ENCODE results near the gene MX1. TPM values are rescaled to one million over a fixed set of nuclear protein-coding genes. Genes with fewer than 3 reads are reported as not detected.

Gene MX1, protein sequence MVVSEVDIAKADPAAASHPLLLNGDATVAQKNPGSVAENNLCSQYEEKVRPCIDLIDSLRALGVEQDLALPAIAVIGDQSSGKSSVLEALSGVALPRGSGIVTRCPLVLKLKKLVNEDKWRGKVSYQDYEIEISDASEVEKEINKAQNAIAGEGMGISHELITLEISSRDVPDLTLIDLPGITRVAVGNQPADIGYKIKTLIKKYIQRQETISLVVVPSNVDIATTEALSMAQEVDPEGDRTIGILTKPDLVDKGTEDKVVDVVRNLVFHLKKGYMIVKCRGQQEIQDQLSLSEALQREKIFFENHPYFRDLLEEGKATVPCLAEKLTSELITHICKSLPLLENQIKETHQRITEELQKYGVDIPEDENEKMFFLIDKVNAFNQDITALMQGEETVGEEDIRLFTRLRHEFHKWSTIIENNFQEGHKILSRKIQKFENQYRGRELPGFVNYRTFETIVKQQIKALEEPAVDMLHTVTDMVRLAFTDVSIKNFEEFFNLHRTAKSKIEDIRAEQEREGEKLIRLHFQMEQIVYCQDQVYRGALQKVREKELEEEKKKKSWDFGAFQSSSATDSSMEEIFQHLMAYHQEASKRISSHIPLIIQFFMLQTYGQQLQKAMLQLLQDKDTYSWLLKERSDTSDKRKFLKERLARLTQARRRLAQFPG
- 10 to 100 TPM in 3 of 4 donors, 1 to 10 TPM in 1; 8.5 to 87.3 (median 44.8) TPM for total RNA-seq

DNA sequence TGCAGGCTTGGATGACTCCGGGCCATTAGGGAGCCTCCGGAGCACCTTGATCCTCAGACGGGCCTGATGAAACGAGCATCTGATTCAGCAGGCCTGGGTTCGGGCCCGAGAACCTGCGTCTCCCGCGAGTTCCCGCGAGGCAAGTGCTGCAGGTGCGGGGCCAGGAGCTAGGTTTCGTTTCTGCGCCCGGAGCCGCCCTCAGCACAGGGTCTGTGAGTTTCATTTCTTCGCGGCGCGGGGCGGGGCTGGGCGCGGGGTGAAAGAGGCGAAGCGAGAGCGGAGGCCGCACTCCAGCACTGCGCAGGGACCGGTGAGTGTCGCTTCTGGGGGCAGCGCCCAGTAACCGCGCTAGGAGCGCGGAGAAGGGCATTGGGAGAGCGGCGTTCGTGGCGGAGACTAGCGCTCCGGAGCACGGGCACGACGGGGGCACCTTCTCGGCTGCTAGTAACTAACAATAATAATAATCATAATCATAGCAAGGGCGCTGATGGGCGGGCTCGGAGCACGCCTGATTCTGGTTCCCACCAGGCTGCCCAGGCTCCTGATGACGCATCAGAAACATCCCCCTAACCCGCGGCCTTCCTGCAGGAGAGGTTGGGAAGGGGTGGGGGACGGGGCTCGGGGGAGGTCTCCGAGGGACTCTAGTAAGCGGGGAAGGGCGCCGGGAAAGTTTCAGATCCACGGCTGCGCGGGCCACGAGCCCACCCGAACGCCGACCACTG lies at the start of gene MX1:
TSS of gene MX1 (plus strand) at position 286 of the 722 bp plus-strand sequence. CDS start 5,832 bp downstream, outside the sequence.
- ATAC-seq (ENCODE audit: low FRiP score) (peak; percentile 88), DNase-seq (ENCODE audit: low spot score) (peak; percentile 63)
- TF ChIP-seq, protein P1, sequence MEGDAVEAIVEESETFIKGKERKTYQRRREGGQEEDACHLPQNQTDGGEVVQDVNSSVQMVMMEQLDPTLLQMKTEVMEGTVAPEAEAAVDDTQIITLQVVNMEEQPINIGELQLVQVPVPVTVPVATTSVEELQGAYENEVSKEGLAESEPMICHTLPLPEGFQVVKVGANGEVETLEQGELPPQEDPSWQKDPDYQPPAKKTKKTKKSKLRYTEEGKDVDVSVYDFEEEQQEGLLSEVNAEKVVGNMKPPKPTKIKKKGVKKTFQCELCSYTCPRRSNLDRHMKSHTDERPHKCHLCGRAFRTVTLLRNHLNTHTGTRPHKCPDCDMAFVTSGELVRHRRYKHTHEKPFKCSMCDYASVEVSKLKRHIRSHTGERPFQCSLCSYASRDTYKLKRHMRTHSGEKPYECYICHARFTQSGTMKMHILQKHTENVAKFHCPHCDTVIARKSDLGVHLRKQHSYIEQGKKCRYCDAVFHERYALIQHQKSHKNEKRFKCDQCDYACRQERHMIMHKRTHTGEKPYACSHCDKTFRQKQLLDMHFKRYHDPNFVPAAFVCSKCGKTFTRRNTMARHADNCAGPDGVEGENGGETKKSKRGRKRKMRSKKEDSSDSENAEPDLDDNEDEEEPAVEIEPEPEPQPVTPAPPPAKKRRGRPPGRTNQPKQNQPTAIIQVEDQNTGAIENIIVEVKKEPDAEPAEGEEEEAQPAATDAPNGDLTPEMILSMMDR (IDR thresholded peaks at IDR 0.05), result no peak

DNA sequence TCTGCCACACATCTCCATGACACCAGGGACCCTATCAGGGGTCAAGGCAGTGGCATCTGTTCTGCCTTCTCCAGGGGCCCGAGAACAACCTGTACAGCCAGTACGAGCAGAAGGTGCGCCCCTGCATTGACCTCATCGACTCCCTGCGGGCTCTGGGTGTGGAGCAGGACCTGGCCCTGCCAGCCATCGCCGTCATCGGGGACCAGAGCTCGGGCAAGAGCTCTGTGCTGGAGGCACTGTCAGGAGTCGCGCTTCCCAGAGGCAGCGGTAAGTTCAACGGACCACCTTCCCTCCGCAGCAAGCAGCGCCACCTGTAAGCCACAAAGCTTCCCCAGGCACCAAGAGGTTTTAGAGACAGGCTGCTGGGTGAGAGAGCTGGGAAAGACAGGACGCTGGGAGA lies 48.3 kb upstream of the MX1 start:
- DNase-seq (ENCODE audit: low spot score) (no peak), ATAC-seq (ENCODE audit: low FRiP score) (no peak)
- TF ChIP-seq, protein P1 (IDR thresholded peaks at IDR 0.05), result no peak

DNA sequence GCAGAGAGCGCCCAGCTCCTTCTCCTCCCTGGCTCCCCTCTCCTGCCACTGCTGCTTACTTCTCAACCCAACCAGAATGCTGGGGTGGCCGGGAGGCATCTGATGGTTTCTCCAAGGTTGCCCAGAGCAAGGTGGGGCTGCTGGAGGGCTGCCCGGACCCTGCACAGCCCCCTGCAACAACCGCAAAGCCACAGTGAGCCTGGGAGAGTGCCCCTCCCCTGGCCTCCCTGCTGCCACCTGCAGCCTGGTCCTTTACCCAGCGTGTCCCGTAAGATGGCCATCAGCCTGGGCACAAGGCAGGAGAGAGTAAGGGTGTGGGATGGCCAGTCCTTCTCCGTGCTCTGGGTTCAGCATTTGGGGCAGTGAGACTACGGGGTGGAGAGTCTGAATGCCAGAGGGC lies 47.2 kb upstream of the MX1 start:
- TF ChIP-seq, protein P1 (IDR thresholded peaks at IDR 0.05), result no peak
- DNase-seq (ENCODE audit: low spot score) (no peak), ATAC-seq (ENCODE audit: low FRiP score) (no peak)

DNA sequence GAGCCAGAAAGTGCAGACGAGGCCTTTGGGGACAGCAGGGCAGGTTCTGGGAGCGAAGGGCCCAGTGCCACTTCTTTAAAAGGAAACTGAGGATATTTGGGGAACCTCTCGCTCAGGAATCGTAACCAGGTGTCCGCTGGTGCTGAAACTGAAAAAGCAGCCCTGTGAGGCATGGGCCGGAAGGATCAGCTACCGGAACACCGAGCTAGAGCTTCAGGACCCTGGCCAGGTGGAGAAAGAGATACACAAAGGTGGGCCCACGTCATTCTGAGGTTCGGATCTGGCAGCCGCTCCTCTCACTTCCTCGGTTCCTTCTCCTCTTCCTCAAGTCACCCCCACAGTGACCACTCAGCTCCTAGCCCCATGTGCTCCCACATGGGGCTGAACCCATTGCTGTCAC lies 46.1 kb upstream of the MX1 start:
- TF ChIP-seq, protein P1 (IDR thresholded peaks at IDR 0.05), result no peak
- no peak for ATAC-seq (ENCODE audit: low FRiP score)
- no peak for DNase-seq (ENCODE audit: low spot score)

DNA sequence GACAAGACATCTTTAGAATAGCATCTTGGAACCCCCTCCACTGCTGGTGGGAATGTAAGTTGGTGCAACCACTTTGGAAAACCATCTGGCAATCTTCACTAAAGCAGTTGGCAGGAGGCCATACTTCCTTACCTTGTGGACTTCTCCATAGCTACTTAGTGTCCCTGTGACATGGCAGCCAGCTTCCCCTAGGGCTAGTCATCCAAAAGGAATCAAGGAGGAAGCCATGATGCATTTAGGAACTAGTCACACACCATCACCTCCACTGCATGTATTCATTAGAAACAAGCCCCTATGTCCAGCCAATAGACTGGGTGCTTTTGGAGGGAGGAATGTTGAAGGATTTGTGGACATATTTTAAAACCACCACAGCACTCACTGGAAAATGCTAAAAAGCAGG lies 44.3 kb upstream of the MX1 start:
- ATAC-seq (ENCODE audit: low FRiP score), result no peak
- TF ChIP-seq, protein P1 (IDR thresholded peaks at IDR 0.05), result no peak
- DNase-seq (ENCODE audit: low spot score), result no peak

DNA sequence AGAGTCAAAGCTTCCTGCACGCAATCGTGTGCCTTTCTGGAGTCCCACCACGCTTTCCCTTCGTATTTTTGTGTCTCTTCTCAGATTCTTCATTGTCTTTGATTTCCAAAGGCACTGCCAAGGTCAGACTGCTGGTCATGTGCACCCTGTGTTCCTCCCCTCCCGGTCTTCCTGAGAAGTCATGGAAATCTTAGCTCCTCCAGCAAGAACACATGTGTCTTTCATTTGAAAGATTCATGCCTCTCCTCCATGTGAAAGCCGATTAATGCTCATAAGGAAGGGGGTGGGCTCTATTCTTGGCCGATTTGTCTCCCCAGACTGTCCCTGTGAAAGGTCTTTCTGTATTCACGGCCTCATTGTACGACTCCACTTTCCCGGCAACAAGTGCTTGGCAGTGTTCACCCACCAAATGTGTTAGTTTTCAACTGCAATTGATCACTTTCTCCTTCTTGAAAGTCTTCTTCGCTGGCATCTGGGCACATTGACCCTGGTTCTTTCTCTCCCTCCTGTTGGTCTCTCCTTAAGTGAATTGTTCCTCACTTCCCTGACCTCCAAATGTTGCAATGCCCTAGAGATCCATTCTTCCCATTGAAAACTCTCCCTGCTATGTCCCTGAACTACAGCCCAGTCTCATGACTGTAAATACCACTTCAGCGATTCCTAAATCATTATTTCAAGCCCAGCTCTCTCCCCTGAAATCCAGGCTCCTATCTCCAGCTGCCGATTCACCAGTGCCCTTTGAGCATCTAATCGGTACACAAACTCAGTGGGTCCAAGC lies 38.8 kb upstream of the MX1 start:
- no peak for ATAC-seq (ENCODE audit: low FRiP score)
- TF ChIP-seq, protein P1 (IDR thresholded peaks at IDR 0.05), result no peak
- DNase-seq (ENCODE audit: low spot score), result no peak

Measured in omental fat pad (tissue), 4 donors.